ENCODE results near the gene SSTR3.
A peak's percentile ranks its signal among the peaks of the same experiment; 100 is the strongest.
"Not testable (repeated sequence)": the region's sequence is repeated elsewhere in the genome, so short reads cannot be mapped to it uniquely, and the experiment has no call there.

SSTR3 gene

DNA sequence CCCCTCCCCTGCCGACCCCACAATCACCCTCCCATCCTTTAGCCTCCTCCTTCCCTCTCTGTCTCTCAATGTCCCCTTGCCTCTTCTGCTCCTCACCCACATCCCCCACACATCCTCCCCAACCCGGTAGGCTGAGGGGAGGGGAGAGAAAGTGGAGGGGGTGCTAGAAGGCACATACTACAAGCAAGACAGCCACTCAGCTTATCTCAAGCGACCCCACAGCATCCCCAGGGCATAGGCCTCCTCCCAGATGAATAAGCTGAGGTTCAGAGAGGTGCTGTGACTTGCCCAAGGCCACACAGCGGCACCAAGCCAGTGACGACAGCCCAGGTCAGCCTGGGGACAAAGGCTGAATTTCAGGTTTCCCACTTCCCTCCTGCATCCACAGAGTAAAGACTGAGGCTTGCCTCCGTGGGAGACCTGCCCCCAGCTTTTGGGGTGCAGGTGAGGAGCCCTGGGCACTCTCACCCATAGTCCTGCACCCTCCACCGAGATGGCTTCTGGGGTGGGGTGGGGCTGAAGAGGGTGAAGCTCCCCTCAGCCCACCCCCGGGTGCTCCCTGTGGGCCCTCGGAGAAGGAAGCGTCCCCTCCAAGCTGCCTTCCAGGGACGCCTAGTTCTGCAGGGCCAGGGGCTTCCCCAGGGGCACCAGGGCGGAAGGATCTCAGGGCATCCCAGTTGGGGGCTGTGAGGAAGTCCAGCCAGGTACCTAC, 31.3 kb upstream of the SSTR3 start:
- DNase-seq (ENCODE audit: low spot score) (no peak), FAIRE-seq (no peak)

DNA sequence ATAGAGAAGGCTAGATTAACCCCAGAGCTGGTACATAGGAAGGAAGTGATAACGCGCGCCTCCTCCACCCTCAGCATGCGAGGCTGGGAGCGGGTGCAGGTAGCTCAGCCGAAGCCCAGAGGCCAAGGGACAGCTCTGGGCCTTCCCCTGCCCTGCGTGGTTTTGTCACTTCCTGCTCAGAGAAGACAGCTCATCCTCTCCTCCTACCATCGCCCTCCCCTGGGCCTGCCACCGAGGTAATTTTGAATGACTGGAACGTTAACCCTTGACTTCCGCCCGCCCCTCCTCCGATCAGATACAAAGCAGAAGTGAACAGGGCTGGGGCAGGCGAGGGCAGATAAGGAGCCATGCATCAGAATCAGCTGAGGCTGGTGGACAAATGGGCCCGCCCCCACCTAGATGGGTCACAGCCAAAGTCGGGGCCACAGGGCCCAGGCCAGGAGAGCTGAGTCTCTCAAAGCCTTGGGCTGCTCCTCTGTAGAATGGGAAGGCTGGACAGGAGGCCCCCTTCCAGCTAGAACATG, 30.2 kb upstream of the SSTR3 start:
- DNase-seq (ENCODE audit: low spot score) (peak; percentile 92), FAIRE-seq (peak; percentile 87)

DNA sequence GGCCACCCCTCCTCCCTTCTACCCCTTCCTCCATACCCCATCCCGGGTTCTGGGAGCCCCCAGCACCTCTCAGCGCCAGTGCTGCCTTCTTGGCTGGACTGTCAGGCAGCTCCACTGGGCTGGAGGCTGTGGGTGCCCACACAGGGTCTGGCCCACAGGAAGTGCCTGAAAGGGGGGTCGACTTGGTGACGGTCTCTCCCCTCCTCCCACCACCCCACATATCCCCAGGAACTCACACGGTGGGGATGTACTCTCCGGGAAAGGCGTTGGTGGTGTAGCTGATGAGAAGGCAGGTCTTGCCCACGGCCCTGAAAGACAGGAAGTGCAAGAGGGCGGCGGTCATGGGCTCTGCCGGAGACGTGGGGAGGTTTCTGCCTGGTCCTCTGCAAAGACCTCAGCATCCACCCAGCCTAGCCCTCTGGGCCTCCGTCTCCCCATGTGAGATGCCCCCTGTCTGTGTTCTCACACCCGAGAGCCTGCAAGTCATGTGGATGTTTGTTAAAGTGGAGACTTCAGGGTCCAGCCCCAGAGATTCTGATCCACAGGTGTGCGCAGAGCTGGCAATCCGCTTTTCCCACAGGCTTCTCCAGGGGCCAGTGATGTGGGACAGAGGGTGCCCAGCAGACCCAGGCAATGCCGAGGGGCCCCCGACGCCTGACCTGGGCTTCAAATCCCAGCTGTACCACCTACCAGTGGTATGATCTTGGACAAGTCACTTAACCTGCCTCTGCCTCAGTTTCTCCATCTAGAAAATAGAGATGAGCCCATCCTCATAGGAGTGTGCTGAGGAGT, 29.3 kb upstream of the SSTR3 start:
- FAIRE-seq (no peak), DNase-seq (ENCODE audit: low spot score) (no peak)

DNA sequence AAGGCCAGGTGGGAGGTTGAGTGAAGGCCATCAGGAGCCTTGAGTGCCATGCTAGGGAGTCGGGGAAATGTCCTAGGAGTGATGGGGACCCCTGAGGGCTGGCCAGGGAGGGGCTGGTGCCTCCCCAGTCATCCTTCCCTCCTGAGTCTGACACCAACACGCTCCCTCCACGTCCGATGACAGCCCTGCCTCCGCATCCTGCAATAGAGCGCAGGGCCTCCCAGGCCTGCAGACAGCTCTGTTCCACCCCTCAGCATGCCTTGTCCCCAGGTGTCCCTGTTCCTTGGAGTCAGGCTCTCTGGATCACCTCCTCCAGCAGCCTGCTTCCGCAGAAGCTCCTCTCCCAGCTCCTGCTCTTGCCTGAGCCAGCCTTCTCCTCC, 28.7 kb upstream of the SSTR3 start:
- DNase-seq (ENCODE audit: low spot score) (no peak), FAIRE-seq (no peak)

DNA sequence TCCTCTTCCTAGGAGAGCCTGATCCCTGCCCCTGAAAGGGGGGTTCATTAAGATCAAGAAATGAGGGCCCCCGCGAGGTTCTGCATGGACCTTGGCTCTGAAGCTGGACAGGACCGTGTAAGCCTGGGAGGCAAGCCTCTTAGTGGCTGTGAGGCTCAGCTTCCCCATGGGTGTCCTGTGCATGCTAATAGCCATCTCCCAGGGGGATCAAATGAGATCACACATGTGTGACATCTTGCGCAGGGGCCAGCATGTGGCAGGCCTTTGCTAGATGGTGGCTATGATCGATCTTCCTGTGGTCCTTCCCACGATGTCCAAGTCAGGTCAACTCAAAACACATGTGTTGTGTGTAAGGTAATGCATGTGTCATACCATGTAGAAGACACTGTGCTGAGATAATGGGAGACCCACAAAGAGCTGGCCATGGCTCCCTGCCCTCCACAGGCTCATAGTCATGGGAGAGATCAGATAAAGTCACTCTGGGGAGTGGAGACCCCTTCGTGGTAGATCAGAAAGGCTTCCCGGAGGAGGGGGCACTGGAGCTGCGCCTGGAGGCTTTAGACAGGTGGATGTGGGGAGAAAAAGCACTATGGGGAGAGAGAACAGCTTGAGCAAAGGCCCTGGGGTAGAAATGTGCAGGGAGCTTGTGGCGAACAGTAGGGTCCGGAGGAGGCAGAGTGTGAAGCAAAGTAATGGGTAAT, 28.1 kb upstream of the SSTR3 start:
- FAIRE-seq (no peak), DNase-seq (ENCODE audit: low spot score) (no peak)

DNA sequence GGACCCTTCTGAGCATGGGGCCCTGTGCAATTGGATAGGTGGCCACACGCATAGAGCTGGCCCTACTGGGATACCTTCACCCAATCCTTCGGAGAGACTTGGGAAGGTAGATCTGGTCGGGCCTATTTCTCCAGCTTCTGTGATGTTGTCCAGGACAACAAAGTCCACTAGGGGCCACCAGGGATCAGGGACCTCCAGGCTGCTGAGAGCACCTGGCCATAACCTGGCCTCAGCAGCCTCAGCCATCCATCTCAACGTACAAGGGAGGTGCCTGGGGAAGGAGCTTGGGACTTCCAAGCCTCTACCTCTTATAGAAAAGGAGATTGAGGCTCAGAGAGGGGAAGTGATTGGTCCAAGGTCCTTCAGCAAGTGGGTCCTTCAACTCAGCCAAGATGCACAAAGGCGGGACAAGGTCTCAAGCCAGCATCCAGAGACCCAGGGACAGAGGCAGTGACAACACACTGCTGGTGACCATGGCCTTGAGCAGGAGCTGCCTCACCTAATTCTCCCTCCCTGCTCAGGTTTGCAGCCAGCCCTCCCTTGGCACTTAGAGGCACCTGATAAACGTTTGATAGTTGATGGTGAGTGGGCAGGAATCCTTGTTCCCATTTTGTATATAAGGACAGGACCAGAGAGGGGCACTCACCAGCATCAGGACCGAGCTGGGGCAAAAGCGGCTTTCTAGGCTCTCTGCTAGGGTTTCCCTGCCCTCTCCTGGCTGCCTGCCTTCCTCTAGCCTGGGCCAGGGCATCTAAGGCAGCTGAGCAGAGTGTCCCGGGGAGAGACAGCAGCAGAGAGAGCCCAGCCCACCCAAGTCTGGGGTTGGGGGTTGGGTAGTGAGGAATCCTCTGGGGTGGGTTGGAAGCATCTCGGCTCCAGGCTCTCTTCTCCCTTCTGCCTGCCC, 27.3 kb upstream of the SSTR3 start:
- DNase-seq (ENCODE audit: low spot score) (no peak), FAIRE-seq (no peak)

DNA sequence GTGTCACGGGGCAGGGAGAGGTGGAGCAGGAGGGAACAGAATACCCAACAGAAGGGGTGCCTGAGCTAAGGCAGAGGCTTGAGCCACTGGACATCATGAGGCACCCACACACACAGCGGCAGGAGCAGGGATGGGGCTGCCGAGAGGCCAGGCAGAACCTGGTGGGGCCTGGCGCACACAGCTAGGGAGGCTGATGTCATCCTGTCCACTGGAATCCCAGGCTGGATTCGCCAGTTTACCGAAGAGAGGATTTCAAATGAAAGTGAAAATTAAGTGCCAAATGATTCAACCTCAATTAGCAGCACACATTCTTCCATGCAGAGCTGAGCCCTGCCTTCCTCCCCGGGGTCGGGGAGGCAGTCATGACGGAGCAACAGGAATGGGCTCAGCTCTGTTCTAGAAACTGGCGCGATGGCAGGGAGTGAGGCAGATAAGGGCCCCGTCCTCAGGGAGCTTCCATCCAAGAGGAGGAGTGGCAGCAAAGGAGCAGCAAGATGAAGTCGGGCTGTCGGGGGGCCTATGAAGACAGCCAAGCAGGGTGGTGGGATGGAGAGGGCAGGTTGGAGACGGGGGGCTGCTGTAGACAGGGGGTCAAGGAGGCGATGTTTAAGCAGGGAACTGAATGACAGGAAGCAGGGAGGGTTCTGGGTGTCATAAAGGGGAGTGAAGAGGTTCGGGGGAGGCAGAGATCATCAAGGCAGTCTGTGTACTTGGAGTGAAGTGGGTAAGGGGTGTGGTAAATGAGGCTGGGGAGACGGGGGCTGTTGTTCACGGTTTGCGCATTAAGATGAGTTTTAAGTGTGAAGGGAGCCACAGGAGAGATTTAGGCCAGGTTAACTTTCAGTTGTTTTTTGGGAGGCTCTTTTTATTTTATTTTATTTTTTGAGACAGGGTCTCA, 25.3 kb upstream of the SSTR3 start:
- FAIRE-seq (no peak), DNase-seq (ENCODE audit: low spot score) (no peak)

DNA sequence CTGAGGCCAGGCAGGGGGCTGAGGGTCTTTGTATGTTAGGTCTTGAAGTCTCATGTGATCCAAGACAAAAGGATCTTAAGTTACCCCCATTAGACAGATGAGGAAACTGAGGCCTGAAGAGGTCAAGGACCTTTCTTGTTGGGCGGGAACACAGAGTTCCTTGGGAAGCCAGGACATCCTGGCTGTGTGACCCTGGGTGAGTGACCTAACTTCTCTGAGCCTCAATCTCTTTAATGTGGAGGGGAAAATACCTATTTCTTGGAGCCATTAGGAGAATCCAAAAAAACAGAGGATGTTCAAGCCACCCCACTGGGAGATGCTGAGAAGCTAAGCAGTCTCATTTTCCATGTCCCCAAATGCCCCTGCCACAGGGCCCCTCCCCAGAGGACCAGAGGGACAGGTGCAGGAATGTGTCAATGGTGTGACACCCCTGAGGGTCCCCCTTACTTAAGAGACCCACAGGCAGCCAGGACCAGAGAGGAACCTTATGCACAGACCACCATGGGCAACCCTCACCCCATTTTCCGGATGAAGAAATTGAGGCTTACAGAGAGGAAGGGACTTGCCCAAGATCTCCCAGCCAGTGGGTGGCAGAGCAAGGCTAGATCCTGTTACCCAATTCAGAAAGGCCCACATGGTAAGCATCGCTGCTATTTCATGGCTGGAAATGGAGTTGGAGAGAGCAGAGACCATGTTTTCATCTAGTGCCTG, 23.8 kb upstream of the SSTR3 start:
- FAIRE-seq (no peak), DNase-seq (ENCODE audit: low spot score) (no peak)

DNA sequence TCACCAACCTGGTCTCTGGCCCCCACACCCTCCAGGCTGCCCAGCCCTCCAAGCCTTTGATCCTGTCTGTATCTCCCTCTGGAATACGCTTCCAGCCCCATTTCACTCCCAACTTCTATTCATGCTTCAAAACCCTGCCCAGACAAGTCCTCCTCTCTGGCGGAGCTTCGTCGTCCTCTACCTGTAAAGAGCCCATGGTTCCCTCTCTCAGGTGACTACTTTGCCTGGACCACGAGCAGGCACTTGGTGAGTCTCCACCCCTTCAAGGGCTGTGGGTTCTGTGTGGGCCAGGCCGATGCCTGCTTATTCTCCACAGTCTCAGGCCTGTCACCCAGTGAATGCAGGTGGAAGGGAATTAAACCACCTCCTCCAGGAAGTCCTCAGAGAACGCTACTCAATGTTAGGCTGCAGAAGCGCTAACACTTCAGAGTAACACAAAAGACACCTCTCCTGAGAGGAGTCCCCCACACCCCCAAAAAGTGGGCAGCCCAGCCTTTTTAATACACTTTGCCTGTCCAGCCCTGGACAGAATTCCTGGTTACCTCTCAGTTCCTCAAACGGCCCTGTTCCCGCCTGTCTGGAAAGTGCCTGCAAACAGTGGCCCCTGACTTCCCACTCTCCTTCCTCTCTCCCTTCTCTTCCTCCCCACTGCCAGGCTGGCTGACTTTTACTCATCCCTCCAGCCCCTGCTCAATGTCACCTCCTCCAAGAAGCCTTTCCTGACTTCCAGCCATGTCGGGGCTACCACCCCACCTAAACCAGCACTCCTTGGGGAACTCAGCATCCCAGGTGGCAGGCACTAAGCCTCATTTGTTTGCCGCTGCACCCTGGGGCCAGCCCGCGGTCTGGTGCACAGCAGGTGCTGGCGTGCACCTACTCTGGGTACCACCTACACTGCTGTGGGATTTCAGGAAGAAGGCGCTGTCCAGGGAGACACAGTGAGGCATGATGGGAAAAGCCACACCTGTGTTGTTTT, 22.7 kb upstream of the SSTR3 start:
- FAIRE-seq = no peak
- DNase-seq (ENCODE audit: low spot score) = no peak

DNA sequence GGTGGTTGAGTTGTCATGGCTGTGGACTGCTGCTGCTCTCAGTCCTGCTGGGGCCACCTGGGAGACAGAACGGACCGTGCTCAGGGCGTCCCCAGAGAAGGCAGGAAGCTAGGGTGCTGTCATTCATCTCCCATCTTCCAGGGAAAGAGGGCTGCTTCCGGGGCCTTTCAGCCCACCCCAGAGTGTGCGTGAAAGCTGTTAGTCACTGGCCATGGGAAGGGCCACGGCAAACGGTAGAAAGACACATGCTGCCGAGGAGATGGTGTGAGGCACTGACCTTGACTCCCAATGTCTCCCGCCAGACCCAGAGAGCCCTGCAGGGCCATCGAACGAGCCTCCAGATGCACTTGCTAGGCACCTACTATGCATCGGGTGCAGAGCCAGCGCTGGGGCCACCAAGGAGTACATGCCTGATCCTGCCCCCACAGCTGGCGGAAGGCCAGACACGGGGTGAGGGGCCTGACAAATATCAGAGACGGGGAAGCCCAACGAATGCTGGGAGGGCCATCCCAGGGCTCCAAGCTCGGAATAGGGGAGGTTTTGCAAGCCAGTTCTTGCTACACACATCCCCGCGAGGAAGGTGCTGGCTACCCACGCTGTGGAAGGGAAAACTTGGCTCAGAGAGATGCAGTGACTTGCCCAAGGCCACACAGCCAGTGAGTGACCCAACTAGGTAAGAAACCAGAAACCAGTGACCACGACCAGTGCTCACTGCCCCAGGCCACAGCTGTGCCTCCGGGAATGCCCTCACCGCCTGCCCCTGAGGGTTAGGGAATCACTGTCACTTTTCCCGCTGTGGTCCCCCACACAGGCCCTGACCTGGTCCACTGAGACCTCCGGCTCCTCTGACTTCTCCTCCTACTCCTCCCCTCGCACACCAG, 21.7 kb upstream of the SSTR3 start:
- FAIRE-seq = no peak

DNA sequence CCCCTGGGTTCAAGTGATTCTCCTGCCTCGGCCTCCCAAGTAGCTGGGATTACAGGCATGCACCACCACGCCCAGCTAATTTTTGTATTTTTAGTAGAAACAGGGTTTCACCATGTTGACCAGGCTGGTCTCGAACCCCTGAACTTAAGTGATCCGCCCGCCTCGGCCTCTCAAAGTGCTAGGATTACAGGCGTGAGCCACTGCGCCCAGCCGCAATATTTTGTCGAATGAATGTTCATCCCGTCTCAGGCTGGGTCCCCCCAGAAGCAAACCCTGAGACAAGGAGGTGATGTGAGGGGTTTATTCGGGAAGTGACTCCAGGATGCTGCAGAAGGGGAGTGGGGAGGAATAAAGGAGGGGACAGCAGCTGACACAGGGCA, 21.1 kb upstream of the SSTR3 start:
- FAIRE-seq; DNase-seq (ENCODE audit: low spot score): not testable (repeated sequence)

More for the DNA sequence above, 21.7 kb upstream of the SSTR3 start:
- DNase-seq (ENCODE audit: low spot score) = no peak

DNA sequence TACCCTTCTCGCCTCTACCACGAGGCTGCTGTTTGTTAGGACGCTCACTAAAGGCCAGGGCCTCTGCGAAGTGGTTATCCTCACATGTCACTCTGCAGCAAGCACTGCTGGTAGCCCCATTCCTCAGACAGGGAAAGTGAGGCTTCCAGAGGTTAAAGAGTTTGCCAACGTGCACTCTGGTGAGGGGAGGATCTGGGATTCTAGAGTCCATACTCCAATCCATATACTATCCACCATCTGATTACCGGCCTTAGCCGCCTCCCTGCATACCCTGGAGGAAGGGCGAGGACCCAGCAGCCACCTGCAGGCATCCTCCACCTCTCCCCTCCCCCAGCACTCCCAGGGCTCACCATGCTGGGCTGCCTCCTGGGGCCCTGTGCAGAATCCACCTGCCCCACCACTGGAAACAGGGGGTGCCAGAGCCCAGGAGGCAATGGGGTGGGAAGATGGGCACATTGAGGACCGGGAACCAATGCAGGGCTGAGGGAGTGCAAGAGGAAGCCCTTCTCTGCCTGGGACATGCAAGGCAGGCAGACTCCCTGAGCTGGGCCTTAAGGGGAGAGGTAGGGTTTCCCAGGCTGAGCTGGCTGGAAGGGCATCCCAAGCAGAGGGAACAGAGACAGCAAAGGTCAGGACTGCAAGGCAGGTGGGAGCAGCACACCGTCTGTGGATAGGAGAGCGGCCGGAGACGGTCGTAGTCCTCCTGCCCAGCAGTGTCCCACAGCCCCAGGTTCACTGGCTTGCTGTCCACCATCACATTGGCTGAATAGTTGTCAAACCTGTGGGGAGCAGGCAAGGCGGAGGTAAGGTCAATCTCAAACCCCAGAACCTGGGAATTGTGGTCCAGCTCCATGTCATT, 20.1 kb upstream of the SSTR3 start:
- no peak for FAIRE-seq
- DNase-seq (ENCODE audit: low spot score) = no peak

DNA sequence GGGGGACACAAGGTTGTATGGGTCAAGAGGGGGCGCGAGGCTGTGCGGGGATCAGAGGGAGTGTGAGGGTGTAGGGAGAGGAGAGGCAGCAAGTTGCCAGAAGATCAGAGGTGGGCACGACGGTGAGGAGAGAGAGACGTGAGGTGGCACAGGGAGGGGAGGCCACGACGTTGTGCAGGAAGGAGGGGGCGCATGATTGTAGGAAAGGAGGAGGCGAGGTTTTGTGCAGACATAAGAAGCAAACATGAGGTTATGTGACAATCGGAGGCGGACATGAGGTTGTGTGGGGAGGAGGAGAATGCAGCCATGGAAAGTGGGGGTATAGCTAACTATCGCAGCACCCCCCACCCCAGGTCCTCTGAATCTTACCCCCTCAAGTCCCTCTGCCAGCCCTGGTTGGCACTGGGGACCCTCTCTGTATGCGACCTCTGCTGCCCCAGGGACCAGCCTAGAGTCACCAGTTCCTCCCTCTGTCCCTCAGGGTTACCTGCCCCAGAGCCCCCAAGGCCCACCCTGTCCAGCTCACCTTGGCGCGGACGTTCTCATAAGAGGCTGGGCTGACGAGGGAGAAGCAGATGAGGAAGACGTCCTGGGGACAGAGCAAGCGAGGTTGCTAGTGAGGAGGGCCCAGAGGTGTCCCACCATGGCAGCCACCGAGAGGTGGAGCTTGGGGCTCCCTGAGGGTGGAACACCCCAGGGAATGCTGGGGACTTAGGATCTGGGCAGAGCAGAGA, 19.3 kb upstream of the SSTR3 start:
- DNase-seq (ENCODE audit: low spot score) (no peak), FAIRE-seq (no peak)

DNA sequence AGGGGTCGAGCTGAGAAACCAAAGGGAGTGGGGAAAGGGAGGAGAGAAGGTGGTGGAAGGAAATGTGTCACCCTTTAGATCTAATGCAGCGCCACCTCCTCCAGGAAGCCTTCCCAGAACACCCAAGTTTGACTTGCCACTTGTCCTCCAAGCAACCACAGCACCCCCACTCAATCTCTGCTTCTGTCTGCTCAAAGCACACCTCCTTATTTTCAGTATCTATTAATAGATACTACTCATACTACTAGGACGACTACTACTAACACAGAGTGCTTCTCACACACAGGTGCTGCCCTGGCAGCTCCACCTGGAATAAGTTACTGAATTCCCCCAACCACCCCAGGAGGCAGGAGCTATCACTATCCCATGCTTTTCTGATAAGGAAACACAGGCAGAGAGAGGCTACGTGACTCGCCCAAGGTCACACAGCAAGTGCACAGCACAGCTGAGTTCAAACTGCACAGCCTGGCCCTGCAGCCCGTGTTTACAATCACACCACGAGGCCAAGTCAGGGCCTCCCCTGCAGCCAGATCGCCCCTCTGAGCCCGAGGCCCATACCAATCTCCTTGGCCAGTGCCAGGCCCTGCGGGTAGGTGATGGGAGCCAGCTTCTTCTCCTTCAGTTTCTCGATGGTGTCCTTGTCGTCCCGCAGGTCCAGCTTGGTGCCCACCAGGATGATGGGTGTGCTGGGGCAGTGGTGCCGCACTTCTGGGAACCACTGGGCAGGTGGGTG, 18.6 kb upstream of the SSTR3 start:
- no peak for FAIRE-seq
- no peak for DNase-seq (ENCODE audit: low spot score)

Data from RCC 7860 (cell line).